ENCODE measurements around the gene TLCD5. TPM values are rescaled to one million over a fixed set of nuclear protein-coding genes. Genes with fewer than 3 reads are reported as not detected.
A peak's percentile ranks its signal among the peaks of the same experiment; 100 is the strongest.

Gene TLCD5
- total RNA-seq, 6 experiments from 2014 or later, result 7.8 to 10.2 (median 8.6) TPM

DNA sequence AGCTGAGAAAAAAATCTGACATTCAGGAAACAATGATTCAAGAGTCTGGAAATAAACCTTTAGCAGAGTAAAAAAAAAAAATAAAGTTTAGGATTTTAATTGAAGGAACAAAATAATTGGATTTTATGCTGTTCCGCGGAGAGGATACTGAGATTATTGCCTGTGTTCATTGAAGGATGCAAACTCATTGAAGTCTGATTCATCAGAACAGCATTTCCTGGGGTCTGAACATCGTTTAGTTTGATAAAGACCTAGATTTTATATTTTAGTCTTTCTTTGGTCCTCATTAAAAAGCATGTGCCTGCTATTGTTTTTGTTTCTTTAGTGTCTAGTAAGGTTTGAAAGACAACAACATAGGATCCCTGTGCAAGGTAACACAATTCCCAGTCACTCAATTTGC lies 4.5 kb downstream of the TLCD5 start:
- Mint-ChIP-seq H3K36me3 (ENCODE audit: low read depth) (peaks cover 31% of the 10 kb centered on the region), H3K4me1 (ENCODE audit: low read depth) (peaks cover 90% of the 10 kb centered on the region), H3K27me3 (ENCODE audit: insufficient read depth) (peaks cover 6% of the 10 kb centered on the region), H3K4me3 (no peak overlapping the region), H3K9me3 (no peaks in the 10 kb centered on the region), H3K27ac (peak overlapping the region; percentile 80; the same call in 1 of the 2 replicates)
- DNase-seq, result no peak
- TF ChIP-seq, protein P1, sequence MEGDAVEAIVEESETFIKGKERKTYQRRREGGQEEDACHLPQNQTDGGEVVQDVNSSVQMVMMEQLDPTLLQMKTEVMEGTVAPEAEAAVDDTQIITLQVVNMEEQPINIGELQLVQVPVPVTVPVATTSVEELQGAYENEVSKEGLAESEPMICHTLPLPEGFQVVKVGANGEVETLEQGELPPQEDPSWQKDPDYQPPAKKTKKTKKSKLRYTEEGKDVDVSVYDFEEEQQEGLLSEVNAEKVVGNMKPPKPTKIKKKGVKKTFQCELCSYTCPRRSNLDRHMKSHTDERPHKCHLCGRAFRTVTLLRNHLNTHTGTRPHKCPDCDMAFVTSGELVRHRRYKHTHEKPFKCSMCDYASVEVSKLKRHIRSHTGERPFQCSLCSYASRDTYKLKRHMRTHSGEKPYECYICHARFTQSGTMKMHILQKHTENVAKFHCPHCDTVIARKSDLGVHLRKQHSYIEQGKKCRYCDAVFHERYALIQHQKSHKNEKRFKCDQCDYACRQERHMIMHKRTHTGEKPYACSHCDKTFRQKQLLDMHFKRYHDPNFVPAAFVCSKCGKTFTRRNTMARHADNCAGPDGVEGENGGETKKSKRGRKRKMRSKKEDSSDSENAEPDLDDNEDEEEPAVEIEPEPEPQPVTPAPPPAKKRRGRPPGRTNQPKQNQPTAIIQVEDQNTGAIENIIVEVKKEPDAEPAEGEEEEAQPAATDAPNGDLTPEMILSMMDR (IDR thresholded peaks at IDR 0.05), result no peak

DNA sequence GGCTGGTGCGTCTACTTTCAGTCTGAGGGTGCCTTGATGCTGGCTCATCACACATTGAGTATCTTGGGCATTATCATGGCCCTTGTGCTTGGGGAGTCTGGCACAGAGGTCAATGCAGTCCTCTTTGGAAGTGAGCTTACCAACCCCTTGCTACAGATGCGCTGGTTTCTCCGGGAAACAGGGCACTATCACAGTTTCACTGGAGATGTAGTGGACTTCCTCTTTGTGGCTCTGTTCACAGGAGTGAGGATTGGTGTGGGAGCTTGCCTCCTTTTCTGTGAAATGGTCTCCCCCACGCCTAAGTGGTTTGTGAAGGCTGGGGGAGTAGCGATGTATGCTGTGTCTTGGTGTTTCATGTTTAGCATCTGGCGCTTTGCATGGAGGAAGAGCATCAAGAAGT lies 4.9 kb downstream of the TLCD5 start:
- no peak for DNase-seq
- Mint-ChIP-seq H3K36me3 (ENCODE audit: low read depth) (peaks cover 31% of the 10 kb centered on the region), H3K27ac (peak overlapping the region; percentile 80), H3K4me1 (ENCODE audit: low read depth) (peaks cover 88% of the 10 kb centered on the region), H3K4me3 (no peak overlapping the region), H3K9me3 (no peaks in the 10 kb centered on the region), H3K27me3 (ENCODE audit: insufficient read depth) (peaks cover 6% of the 10 kb centered on the region)
- TF ChIP-seq, protein P1 (IDR thresholded peaks at IDR 0.05), result no peak

DNA sequence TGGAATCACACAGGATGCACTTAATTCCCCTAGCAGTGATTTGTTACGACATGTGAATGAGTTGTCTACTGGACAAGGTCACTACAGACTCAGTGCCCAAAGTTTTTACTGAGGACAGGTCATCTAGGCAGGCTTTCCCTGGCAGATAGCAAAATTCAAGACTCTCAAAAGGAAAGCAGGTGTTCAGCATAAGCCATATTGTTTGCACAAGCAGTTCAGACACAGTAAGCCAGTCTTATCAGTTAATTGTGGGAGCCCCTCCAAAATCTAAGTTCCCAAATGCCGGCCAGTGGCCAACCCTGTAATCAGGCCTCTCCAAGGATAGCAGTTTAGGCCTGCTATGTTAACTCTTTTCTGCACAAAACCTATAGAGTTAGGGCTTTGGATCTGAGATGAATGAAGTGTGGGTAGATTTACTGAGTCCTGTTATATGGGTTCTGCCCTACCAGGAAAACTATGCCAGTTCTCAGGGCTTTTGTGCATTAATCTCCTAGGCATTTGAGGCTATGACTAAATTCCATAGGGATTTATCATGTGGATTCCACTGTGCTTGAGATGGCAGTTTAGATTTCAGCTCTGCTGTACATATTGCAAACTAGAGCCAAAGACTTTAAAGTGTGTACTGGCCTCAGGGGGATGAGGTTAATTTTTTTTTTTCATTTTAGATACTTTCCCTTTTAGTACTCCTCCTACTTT lies 6.3 kb downstream of the TLCD5 start:
- TF ChIP-seq, protein P1 (IDR thresholded peaks at IDR 0.05), result no peak
- Mint-ChIP-seq H3K27ac (peak overlapping the region; percentile 80), H3K4me3 (peak overlapping the region; percentile 60), H3K4me1 (ENCODE audit: low read depth) (peaks cover 83% of the 10 kb centered on the region), H3K27me3 (ENCODE audit: insufficient read depth) (peaks cover 6% of the 10 kb centered on the region), H3K9me3 (no peaks in the 10 kb centered on the region), H3K36me3 (ENCODE audit: low read depth) (peaks cover 31% of the 10 kb centered on the region)
- DNase-seq, result peak; percentile 93

DNA sequence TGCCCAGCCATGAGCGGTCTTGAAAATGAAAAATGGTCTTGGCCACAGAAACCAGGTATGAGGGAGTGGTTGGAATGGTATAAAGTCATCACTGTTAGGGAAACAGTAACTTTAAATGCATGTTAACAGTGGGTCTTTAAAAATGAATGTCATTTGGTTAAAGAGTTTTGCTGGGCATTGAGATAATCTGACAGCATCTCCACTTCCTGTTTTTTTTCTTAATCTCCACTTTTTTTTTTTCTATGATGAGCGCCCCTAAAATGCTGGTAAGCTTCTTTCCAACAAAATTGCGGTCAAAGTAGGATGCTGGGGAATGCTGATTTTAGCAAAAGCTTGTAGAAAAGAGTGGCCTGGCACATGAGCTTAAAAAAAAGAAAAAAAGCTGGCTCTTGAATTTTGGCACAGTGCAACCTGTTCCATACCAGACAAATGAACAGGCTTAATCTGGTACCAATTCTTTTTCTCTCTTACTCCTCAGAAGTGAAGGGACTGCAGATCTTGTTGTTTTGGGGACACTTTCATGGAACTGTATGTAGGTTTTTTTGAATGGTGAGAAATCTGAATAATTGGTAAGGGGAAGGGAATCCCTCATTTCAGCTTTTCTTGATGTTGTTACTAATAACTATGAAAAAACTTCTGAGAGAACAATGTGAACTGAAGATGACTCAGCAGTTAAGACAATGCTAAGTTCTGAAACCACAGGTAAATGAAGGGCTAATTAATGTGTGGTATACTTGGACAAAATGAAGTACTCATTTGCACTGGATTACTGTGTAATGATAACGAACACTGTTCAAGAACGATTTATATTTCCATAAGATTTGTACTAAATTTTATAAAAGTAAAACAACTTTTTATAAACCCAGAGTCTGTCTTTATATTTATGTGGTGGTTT lies 8.0 kb downstream of the TLCD5 start:
- H3K4me1 Mint-ChIP-seq (ENCODE audit: low read depth), result peaks cover 66% of the 10 kb centered on the region
- H3K36me3 Mint-ChIP-seq (ENCODE audit: low read depth), result peaks cover 37% of the 10 kb centered on the region
- DNase-seq, result no peak
- H3K27me3 Mint-ChIP-seq (ENCODE audit: insufficient read depth), result peaks cover 5% of the 10 kb centered on the region; the same call in 1 of the 2 replicates
- TF ChIP-seq, protein P1 (IDR thresholded peaks at IDR 0.05), result no peak
- peak overlapping the region; percentile 80 for H3K27ac Mint-ChIP-seq
- no peaks in the 10 kb centered on the region for H3K9me3 Mint-ChIP-seq
- H3K4me3 Mint-ChIP-seq, result peak overlapping the region; percentile 42

DNA sequence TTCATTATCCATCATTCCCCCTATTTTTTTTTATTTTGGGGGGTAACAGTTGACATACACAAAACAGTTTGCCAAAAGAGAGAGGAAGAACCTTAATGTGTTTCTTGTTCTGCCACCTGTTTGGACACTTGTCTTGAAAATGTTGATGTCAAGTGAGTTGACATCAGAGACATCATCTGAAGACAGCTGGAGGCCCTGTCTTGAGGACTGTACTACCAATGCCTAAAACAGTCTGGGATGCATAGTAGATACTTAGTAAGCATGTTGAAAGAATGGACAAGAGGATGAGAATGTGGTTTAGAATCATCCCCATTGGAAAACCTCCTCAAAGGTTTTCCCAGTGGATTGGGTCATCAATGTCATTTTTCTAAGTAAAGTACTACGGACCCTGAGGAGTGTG lies 8.7 kb downstream of the TLCD5 start:
- Mint-ChIP-seq H3K36me3 (ENCODE audit: low read depth) (peaks cover 31% of the 10 kb centered on the region), H3K4me3 (no peak overlapping the region), H3K27me3 (ENCODE audit: insufficient read depth) (peaks cover 5% of the 10 kb centered on the region; the same call in 1 of the 2 replicates), H3K9me3 (no peaks in the 10 kb centered on the region), H3K4me1 (ENCODE audit: low read depth) (peaks cover 64% of the 10 kb centered on the region), H3K27ac (peak overlapping the region; percentile 80)
- TF ChIP-seq, protein P1 (IDR thresholded peaks at IDR 0.05), result no peak
- no peak for DNase-seq

All from HFFc6 (cell line).